Activated CD4-positive, alpha-beta memory T cell treated with anti-CD3 and anti-CD28 coated beads, Interleukin-2, amount 10 ng/mL, durations not matched to agents 7 days and 5 days (primary cell): ENCODE results near the gene DNASE1. TPM values are rescaled to one million over a fixed set of nuclear protein-coding genes. Genes with fewer than 3 reads are reported as not detected.
A peak's percentile ranks its signal among the peaks of the same experiment; 100 is the strongest.

Experiments used
- CTCF ChIA-PET: fragments of 350-600 bp; sonication (Branson Sonifier 250); formaldehyde crosslinking; loops from one replicate; lab custom pipeline; 2021; ENCODE audit warnings: antibody characterized with exemption, inconsistent platforms; lab: Charles Lee
- POLR2A ChIA-PET: fragments of 350-600 bp; sonication (Branson Sonifier 250); formaldehyde crosslinking; loops from one replicate; lab custom pipeline; 2021; ENCODE audit warnings: antibody characterized with exemption; lab: Charles Lee
- DNase-seq: peaks from one replicate; pipeline ENCODE4 v3.0.0-alpha.2; 2020
- H3K27ac Mint-ChIP-seq: one replicate; pipeline ENCODE4 v1.8.0; 2021; ENCODE audit warnings: mild to moderate bottlenecking, mixed read lengths
- H3K27me3 Mint-ChIP-seq: one replicate; pipeline ENCODE4 v1.8.0; 2021; ENCODE audit warnings: mixed read lengths
- H3K36me3 Mint-ChIP-seq: one replicate; pipeline ENCODE4 v1.8.0; 2021; ENCODE audit warnings: low read depth, mixed read lengths
- H3K4me1 Mint-ChIP-seq: one replicate; pipeline ENCODE4 v1.8.0; 2021; ENCODE audit warnings: mixed read lengths
- H3K4me3 Mint-ChIP-seq: one replicate; pipeline ENCODE4 v1.8.0; 2021; ENCODE audit warnings: mild to moderate bottlenecking, mixed read lengths
- H3K9me3 Mint-ChIP-seq: one replicate; pipeline ENCODE4 v1.8.0; 2021; ENCODE audit warnings: mixed read lengths
- total RNA-seq, 2 experiments: library from RNA; stranded (reverse); gene quantifications; one replicate each; pipeline ENCODE4 v1.2.3, GENCODE V29; 2021

The DNASE1 gene
- total RNA-seq, 2 experiments from 2014 or later = 32.8 to 35.8 TPM

- no peaks in the 10 kb centered on the region for H3K27me3 Mint-ChIP-seq
- H3K9me3 Mint-ChIP-seq = no peaks in the 10 kb centered on the region
- H3K4me1 Mint-ChIP-seq = peaks cover 9% of the 10 kb centered on the region
- ChIA-PET CTCF (no interaction called here), POLR2A (no interaction called here)
- no peak for DNase-seq
- no peak overlapping the region for H3K27ac Mint-ChIP-seq
- no peak overlapping the region for H3K4me3 Mint-ChIP-seq
- peaks cover 44% of the 10 kb centered on the region for H3K36me3 Mint-ChIP-seq
Measured at GRCh38 chr16:3674513-3675295, 20.2 kb downstream of the DNASE1 start.

GRCh38 chr16:3675601-3676130 lies 21.2 kb downstream of the DNASE1 start:
- Mint-ChIP-seq H3K9me3 (no peaks in the 10 kb centered on the region), H3K4me3 (no peak overlapping the region), H3K4me1 (peaks cover 4% of the 10 kb centered on the region), H3K27me3 (no peaks in the 10 kb centered on the region), H3K36me3 (peaks cover 40% of the 10 kb centered on the region), H3K27ac (no peak overlapping the region)
- POLR2A ChIA-PET = interaction anchor here (0.6 to 0.9 kb wide), 2 partner anchors 12 to 41 kb away, joined by 3 read pairs; partner anchors contain the start of gene TRAP1
- CTCF ChIA-PET = no interaction called here
- no peak for DNase-seq

- Mint-ChIP-seq H3K9me3 (no peaks in the 10 kb centered on the region), H3K27me3 (no peaks in the 10 kb centered on the region), H3K4me1 (no peaks in the 10 kb centered on the region), H3K27ac (no peak overlapping the region), H3K36me3 (peaks cover 37% of the 10 kb centered on the region), H3K4me3 (no peak overlapping the region)
- no peak for DNase-seq
- POLR2A ChIA-PET = no interaction called here
- CTCF ChIA-PET = interaction anchor here (1.1 kb wide), 1 partner anchor 14 kb away, joined by 5 read pairs; no protein-coding TSS in a partner anchor
Measured at GRCh38 chr16:3677994-3678393, 23.5 kb downstream of the DNASE1 start.

- no peaks in the 10 kb centered on the region for H3K27me3 Mint-ChIP-seq
- CTCF ChIA-PET = interaction anchor here (1.3 kb wide), 1 partner anchor 13 kb away, joined by 3 read pairs; no protein-coding TSS in a partner anchor
- no peak overlapping the region for H3K4me3 Mint-ChIP-seq
- no peak for DNase-seq
- no peaks in the 10 kb centered on the region for H3K4me1 Mint-ChIP-seq
- POLR2A ChIA-PET = no interaction called here
- H3K36me3 Mint-ChIP-seq = peaks cover 25% of the 10 kb centered on the region
- H3K9me3 Mint-ChIP-seq = no peaks in the 10 kb centered on the region
- H3K27ac Mint-ChIP-seq = no peak overlapping the region
Measured at GRCh38 chr16:3681206-3681605, 26.7 kb downstream of the DNASE1 start.

- H3K27me3 Mint-ChIP-seq = no peaks in the 10 kb centered on the region
- no peak for DNase-seq
- no peak overlapping the region for H3K4me3 Mint-ChIP-seq
- peaks cover 8% of the 10 kb centered on the region for H3K4me1 Mint-ChIP-seq
- H3K9me3 Mint-ChIP-seq = no peaks in the 10 kb centered on the region
- no peak overlapping the region for H3K27ac Mint-ChIP-seq
- H3K36me3 Mint-ChIP-seq = peaks cover 25% of the 10 kb centered on the region
- ChIA-PET POLR2A (interaction anchor here (1.1 kb wide), 1 partner anchor 11 kb away, joined by 3 read pairs; no protein-coding TSS in a partner anchor), CTCF (interaction anchor here (0.7 kb wide), 1 partner anchor 101 kb away, joined by 3 read pairs; no protein-coding TSS in a partner anchor)
Measured at GRCh38 chr16:3687021-3687420, 32.5 kb downstream of the DNASE1 start.

- Mint-ChIP-seq H3K27ac (no peak overlapping the region), H3K4me1 (peaks cover 8% of the 10 kb centered on the region), H3K36me3 (peaks cover 22% of the 10 kb centered on the region), H3K9me3 (no peaks in the 10 kb centered on the region), H3K27me3 (no peaks in the 10 kb centered on the region), H3K4me3 (no peak overlapping the region)
- DNase-seq = no peak
- ChIA-PET POLR2A (interaction anchor here (1.1 kb wide), 1 partner anchor 12 kb away, joined by 3 read pairs; no protein-coding TSS in a partner anchor), CTCF (interaction anchor here (0.6 to 1.9 kb wide), 6 partner anchors 9 to 249 kb away, joined by 3 to 8 read pairs (median 3); no protein-coding TSS in a partner anchor)
Measured at GRCh38 chr16:3687792-3688191, 33.3 kb downstream of the DNASE1 start.

GRCh38 chr16:3689731-3690130 lies 35.2 kb downstream of the DNASE1 start:
- CTCF ChIA-PET = interaction anchor here (0.9 to 1.9 kb wide), 3 partner anchors 12 to 564 kb away, joined by 3 to 8 read pairs (median 3); no protein-coding TSS in a partner anchor
- no peaks in the 10 kb centered on the region for H3K27me3 Mint-ChIP-seq
- no peak for DNase-seq
- no peak overlapping the region for H3K4me3 Mint-ChIP-seq
- POLR2A ChIA-PET = no interaction called here
- H3K4me1 Mint-ChIP-seq = peaks cover 8% of the 10 kb centered on the region
- H3K27ac Mint-ChIP-seq = no peak overlapping the region
- peaks cover 20% of the 10 kb centered on the region for H3K36me3 Mint-ChIP-seq
- H3K9me3 Mint-ChIP-seq = no peaks in the 10 kb centered on the region

- Mint-ChIP-seq H3K27ac (no peak overlapping the region), H3K36me3 (peaks cover 18% of the 10 kb centered on the region), H3K27me3 (no peaks in the 10 kb centered on the region), H3K4me3 (no peak overlapping the region), H3K9me3 (no peaks in the 10 kb centered on the region), H3K4me1 (peaks cover 8% of the 10 kb centered on the region)
- peak; percentile 86 for DNase-seq
- CTCF ChIA-PET = interaction anchor here (0.7 to 1.2 kb wide), 6 partner anchors 11 to 563 kb away, joined by 3 to 4 read pairs (median 3); partner anchors contain the start of gene TRAP1
- POLR2A ChIA-PET = interaction anchor here (1.4 kb wide), 1 partner anchor 27 kb away, joined by 4 read pairs; the partner anchor contains the start of gene TRAP1
Measured at GRCh38 chr16:3690470-3690928, 36.0 kb downstream of the DNASE1 start.

- H3K27ac Mint-ChIP-seq = no peak overlapping the region
- POLR2A ChIA-PET = interaction anchor here (0.9 to 1.4 kb wide), 2 partner anchors 26 to 188 kb away, joined by 3 to 4 read pairs; partner anchors contain the start of gene TRAP1
Measured at GRCh38 chr16:3690980-3691720, 36.7 kb downstream of the DNASE1 start.

GRCh38 chr16:3691761-3692160 lies 37.3 kb downstream of the DNASE1 start:
- DNase-seq = no peak
- no peaks in the 10 kb centered on the region for H3K9me3 Mint-ChIP-seq
- H3K36me3 Mint-ChIP-seq = peaks cover 16% of the 10 kb centered on the region
- no peaks in the 10 kb centered on the region for H3K27me3 Mint-ChIP-seq
- ChIA-PET POLR2A (interaction anchor here (0.9 to 1.4 kb wide), 2 partner anchors 26 to 188 kb away, joined by 3 to 4 read pairs; partner anchors contain the start of gene TRAP1), CTCF (interaction anchor here (1.0 to 1.5 kb wide), 4 partner anchors 10 to 225 kb away, joined by 3 to 5 read pairs (median 3); partner anchors contain the start of gene TRAP1)
- H3K27ac Mint-ChIP-seq = no peak overlapping the region
- H3K4me3 Mint-ChIP-seq = no peak overlapping the region
- peaks cover 8% of the 10 kb centered on the region for H3K4me1 Mint-ChIP-seq

More at GRCh38 chr16:3690980-3691720, 36.7 kb downstream of the DNASE1 start:
- Mint-ChIP-seq H3K36me3 (peaks cover 18% of the 10 kb centered on the region), H3K9me3 (no peaks in the 10 kb centered on the region), H3K4me3 (no peak overlapping the region), H3K4me1 (peaks cover 8% of the 10 kb centered on the region), H3K27me3 (no peaks in the 10 kb centered on the region)
- CTCF ChIA-PET = interaction anchor here (0.7 to 1.5 kb wide), 6 partner anchors 11 to 226 kb away, joined by 3 to 5 read pairs (median 4); partner anchors contain the start of gene TRAP1
- no peak for DNase-seq

- CTCF ChIA-PET = interaction anchor here (1.2 kb wide), 1 partner anchor 12 kb away, joined by 3 read pairs; no protein-coding TSS in a partner anchor
- Mint-ChIP-seq H3K27me3 (no peaks in the 10 kb centered on the region), H3K4me1 (peaks cover 11% of the 10 kb centered on the region), H3K36me3 (peaks cover 3% of the 10 kb centered on the region), H3K4me3 (no peak overlapping the region), H3K9me3 (no peaks in the 10 kb centered on the region), H3K27ac (no peak overlapping the region)
- no peak for DNase-seq
- POLR2A ChIA-PET = no interaction called here
Measured at GRCh38 chr16:3694051-3694450, 39.6 kb downstream of the DNASE1 start.
